ENCODE data around the gene ZBTB9. TPM values are rescaled to one million over a fixed set of nuclear protein-coding genes. Genes with fewer than 3 reads are reported as not detected.

The ZBTB9 gene
- total RNA-seq, 1 experiment from 2014 or later: 11.4 TPM

- peaks cover 29% of the 10 kb centered on the region for H3K4me1 ChIP-seq
- H3K4me3 ChIP-seq (ENCODE audit: low read depth, low read length): no peak overlapping the region
- POLR2A ChIA-PET: no interaction called here
- Mint-ChIP-seq H3K4me1 (ENCODE audit: low read depth, unreplicated experiment) (peaks cover 15% of the 10 kb centered on the region), H3K27ac (ENCODE audit: unreplicated experiment) (no peak overlapping the region), H3K9me3 (ENCODE audit: unreplicated experiment) (no peaks in the 10 kb centered on the region), H3K4me3 (ENCODE audit: unreplicated experiment) (no peak overlapping the region), H3K27me3 (ENCODE audit: insufficient read depth, unreplicated experiment) (no peaks in the 10 kb centered on the region), H3K36me3 (ENCODE audit: insufficient read depth, unreplicated experiment) (peaks cover 13% of the 10 kb centered on the region)
- BruUV-seq (replicated peaks): no TSS peak
- no peak for DNase-seq
- intact Hi-C loops (cut with micrococcal nuclease; ENCODE audit: unreplicated experiment): no loop called here
- H3K9me3 ChIP-seq: no peaks in the 10 kb centered on the region
- no peaks in the 10 kb centered on the region for H3K36me3 ChIP-seq (ENCODE audit: control insufficient read depth, insufficient read depth, low read length)
- CTCF ChIA-PET: interaction anchor here (0.6 kb wide), 1 partner anchor 156 kb away, joined by 3 read pairs; no protein-coding TSS in a partner anchor
- TF ChIP-seq, protein P1, sequence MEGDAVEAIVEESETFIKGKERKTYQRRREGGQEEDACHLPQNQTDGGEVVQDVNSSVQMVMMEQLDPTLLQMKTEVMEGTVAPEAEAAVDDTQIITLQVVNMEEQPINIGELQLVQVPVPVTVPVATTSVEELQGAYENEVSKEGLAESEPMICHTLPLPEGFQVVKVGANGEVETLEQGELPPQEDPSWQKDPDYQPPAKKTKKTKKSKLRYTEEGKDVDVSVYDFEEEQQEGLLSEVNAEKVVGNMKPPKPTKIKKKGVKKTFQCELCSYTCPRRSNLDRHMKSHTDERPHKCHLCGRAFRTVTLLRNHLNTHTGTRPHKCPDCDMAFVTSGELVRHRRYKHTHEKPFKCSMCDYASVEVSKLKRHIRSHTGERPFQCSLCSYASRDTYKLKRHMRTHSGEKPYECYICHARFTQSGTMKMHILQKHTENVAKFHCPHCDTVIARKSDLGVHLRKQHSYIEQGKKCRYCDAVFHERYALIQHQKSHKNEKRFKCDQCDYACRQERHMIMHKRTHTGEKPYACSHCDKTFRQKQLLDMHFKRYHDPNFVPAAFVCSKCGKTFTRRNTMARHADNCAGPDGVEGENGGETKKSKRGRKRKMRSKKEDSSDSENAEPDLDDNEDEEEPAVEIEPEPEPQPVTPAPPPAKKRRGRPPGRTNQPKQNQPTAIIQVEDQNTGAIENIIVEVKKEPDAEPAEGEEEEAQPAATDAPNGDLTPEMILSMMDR (IDR thresholded peaks at IDR 0.05; ENCODE audit: insufficient read depth in 1 of 2, low read depth in 1 of 2, low read length in 1 of 2, severe bottlenecking in 1 of 2, unreplicated experiment in 1 of 2): no peak
- no peaks in the 10 kb centered on the region for H3K27me3 ChIP-seq (replicated peaks; ENCODE audit: control insufficient read depth, insufficient read depth, low read length)
Measured at GRCh38 chr6:33434961-33435360, 19.4 kb upstream of the ZBTB9 start.

- intact Hi-C loops (cut with micrococcal nuclease; ENCODE audit: unreplicated experiment): no loop called here
- H3K4me1 Mint-ChIP-seq (ENCODE audit: low read depth, unreplicated experiment): peaks cover 7% of the 10 kb centered on the region
- H3K36me3 Mint-ChIP-seq (ENCODE audit: insufficient read depth, unreplicated experiment): peaks cover 13% of the 10 kb centered on the region
- BruUV-seq (replicated peaks): no TSS peak
- no peaks in the 10 kb centered on the region for H3K9me3 Mint-ChIP-seq (ENCODE audit: unreplicated experiment)
- Histone ChIP-seq H3K4me1 (peaks cover 7% of the 10 kb centered on the region), H3K9me3 (no peaks in the 10 kb centered on the region), H3K27me3 (replicated peaks; ENCODE audit: control insufficient read depth, insufficient read depth, low read length) (no peaks in the 10 kb centered on the region), H3K4me3 (ENCODE audit: low read depth, low read length) (no peak overlapping the region), H3K36me3 (ENCODE audit: control insufficient read depth, insufficient read depth, low read length) (no peaks in the 10 kb centered on the region)
- DNase-seq: no peak
- ChIA-PET CTCF (no interaction called here), POLR2A (no interaction called here)
- TF ChIP-seq, protein P1 (IDR thresholded peaks at IDR 0.05; ENCODE audit: insufficient read depth in 1 of 2, low read depth in 1 of 2, low read length in 1 of 2, severe bottlenecking in 1 of 2, unreplicated experiment in 1 of 2): no peak
- H3K27me3 Mint-ChIP-seq (ENCODE audit: insufficient read depth, unreplicated experiment): no peaks in the 10 kb centered on the region
- no peak overlapping the region for H3K4me3 Mint-ChIP-seq (ENCODE audit: unreplicated experiment)
- H3K27ac Mint-ChIP-seq (ENCODE audit: unreplicated experiment): no peak overlapping the region
Measured at GRCh38 chr6:33437666-33438065, 16.7 kb upstream of the ZBTB9 start.

DNA sequence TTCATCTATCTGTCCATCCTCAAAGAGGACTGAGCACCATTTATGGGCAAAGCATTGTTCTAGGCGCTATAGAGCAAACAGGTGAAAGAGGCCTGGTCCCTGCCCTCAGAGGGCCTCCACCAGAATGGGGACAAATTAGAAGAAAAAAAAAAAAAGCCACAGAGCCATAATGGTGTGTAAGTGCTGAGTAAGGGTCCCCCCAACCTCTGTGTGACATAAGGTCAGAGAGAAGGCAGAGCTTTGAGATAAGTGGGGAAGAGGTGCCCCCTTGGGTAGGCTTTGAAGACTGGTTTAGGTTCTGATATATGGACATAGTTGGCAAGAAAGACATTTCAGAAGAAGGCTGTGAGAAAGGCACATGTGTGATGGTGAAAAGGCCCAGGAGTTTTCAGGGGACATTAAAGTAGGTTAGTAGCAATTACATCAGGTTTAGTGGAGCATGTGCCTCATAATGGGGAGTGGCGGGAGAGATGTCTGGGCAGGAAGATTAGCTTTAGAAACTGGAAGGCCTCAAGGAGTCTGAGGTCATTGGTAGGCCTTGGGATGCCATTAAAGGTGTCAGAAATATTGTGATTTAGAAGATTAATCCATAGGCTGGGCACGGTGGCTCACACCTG is 15.3 kb upstream of the ZBTB9 start:
- Mint-ChIP-seq H3K4me1 (ENCODE audit: low read depth, unreplicated experiment) (no peaks in the 10 kb centered on the region), H3K27me3 (ENCODE audit: insufficient read depth, unreplicated experiment) (no peaks in the 10 kb centered on the region), H3K9me3 (ENCODE audit: unreplicated experiment) (no peaks in the 10 kb centered on the region), H3K4me3 (ENCODE audit: unreplicated experiment) (no peak overlapping the region), H3K36me3 (ENCODE audit: insufficient read depth, unreplicated experiment) (peaks cover 13% of the 10 kb centered on the region), H3K27ac (ENCODE audit: unreplicated experiment) (no peak overlapping the region)
- H3K4me1 ChIP-seq: no peaks in the 10 kb centered on the region
- no peaks in the 10 kb centered on the region for H3K27me3 ChIP-seq (replicated peaks; ENCODE audit: control insufficient read depth, insufficient read depth, low read length)
- BruUV-seq (replicated peaks): no TSS peak
- H3K36me3 ChIP-seq (ENCODE audit: control insufficient read depth, insufficient read depth, low read length): no peaks in the 10 kb centered on the region; the same call in 1 of the 2 replicates
- intact Hi-C loops (cut with micrococcal nuclease; ENCODE audit: unreplicated experiment): no loop called here
- H3K9me3 ChIP-seq: no peaks in the 10 kb centered on the region
- TF ChIP-seq, protein P1 (IDR thresholded peaks at IDR 0.05; ENCODE audit: insufficient read depth in 1 of 2, low read depth in 1 of 2, low read length in 1 of 2, severe bottlenecking in 1 of 2, unreplicated experiment in 1 of 2): no peak
- CTCF ChIA-PET: interaction anchor here (1.0 kb wide), 1 partner anchor 15 kb away, joined by 3 read pairs; the partner anchor contains the start of gene ZBTB9
- no peak overlapping the region for H3K4me3 ChIP-seq (ENCODE audit: low read depth, low read length)
- no peak for DNase-seq
- POLR2A ChIA-PET: no interaction called here

All from Caco-2 (cell line).